GM12801 (cell line): ENCODE results near the gene ZC2HC1B.

Experiments
- CTCF ChIP-seq: IDR thresholded peaks from one replicate; pipeline ENCODE4 v1.5.1; 2011; ENCODE audit warnings: control low read depth; ENCODE audit not compliant: insufficient read length; ENCODE audit errors: extremely low read depth

The ZC2HC1B gene

GRCh38 chr6:143973097-143973966 is 109.1 kb downstream of the ZC2HC1B start:
- TF ChIP-seq CTCF, result no peak

- no peak for TF ChIP-seq CTCF
These were observed 109.8 kb downstream of the ZC2HC1B start for GRCh38 chr6:143974089-143974488.

GRCh38 chr6:143976806-143977349 is 112.6 kb downstream of the ZC2HC1B start:
- TF ChIP-seq CTCF, result no peak

- no peak for TF ChIP-seq CTCF
These were observed 116.6 kb downstream of the ZC2HC1B start for GRCh38 chr6:143980921-143981320.

GRCh38 chr6:143982968-143983367 is 118.7 kb downstream of the ZC2HC1B start:
- TF ChIP-seq CTCF, result no peak

- no peak for TF ChIP-seq CTCF
These were observed 120.4 kb downstream of the ZC2HC1B start for GRCh38 chr6:143984666-143985065.

- no peak for TF ChIP-seq CTCF
These were observed 122.3 kb downstream of the ZC2HC1B start for GRCh38 chr6:143986463-143987065.
